ENCODE measurements around the gene FRMD4A.
"Not testable (repeated sequence)": the region's sequence is repeated elsewhere in the genome, so short reads cannot be mapped to it uniquely, and the experiment has no call there.

The FRMD4A gene

DNA sequence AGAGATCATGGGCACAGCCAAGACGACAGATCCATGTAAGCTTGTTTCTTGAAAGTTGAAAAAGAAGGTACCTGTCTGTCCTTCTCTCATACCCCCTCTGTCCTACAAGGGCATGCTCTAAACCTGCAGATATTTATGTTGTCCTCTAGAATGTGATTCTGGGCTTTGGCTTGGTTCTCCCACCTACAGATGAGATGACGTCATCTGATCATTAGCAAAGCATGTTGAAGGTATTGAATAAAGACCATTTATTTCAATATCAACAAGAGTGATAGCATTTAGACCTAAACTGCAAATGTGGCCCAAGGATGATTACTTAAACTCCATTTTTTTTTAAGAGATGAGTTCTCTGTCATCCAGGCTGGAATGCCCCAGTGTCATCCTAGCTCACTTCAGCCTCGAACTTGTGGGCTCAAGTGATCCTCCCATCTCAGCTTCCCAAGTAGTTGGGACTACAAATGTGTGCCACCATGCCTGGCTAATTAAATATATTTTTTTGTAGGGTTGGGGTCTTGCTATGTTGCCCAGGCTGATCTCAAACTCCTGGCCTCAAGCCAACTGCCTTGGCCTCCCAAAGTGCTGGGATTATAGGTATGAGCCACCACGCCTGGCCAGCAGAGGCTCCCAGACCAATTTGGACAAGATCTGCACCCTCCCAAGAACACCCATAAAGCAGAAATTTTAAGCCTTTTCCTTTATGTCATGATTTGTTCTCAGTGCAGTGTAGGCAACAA, 559.8 kb downstream of the FRMD4A start:
- DNase-seq, result no peak

- DNase-seq, result no peak
Measured at GRCh38 chr10:13769946-13770345, 560.8 kb downstream of the FRMD4A start.

GRCh38 chr10:13767676-13768178, 563.0 kb downstream of the FRMD4A start:
- DNase-seq, result no peak

- DNase-seq, result not testable (repeated sequence)
Measured at GRCh38 chr10:13767148-13767547, 563.6 kb downstream of the FRMD4A start.

- DNase-seq, result no peak
Measured at GRCh38 chr10:13765641-13766341, 564.9 kb downstream of the FRMD4A start.

DNA sequence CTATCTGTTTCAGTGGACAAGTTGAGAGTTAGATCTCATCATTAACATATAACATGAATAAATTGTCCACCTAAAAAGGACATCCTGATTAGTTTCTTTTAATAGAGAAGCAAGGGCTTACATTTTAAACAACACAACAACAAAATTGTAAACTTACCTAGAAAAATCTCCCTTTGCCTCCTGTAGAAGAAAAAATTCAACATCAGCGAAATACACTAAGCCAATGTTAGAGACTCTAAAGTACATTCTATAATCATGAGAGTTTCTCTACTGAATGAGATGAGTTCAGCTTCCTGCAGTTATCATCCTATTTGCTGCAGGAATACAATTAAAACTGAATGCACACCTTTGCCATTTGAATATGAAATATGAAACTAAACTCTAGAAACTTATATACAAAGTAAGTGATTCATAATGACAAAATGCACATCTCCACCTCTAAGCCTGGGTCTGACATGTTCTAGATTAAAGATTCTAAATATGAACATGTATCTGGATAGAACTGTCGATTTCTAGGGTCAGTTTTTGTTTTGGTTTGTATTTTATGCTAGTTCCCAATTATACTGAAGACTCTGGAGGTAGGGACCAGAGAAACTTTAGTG, 569.1 kb downstream of the FRMD4A start:
- DNase-seq, result no peak

DNA sequence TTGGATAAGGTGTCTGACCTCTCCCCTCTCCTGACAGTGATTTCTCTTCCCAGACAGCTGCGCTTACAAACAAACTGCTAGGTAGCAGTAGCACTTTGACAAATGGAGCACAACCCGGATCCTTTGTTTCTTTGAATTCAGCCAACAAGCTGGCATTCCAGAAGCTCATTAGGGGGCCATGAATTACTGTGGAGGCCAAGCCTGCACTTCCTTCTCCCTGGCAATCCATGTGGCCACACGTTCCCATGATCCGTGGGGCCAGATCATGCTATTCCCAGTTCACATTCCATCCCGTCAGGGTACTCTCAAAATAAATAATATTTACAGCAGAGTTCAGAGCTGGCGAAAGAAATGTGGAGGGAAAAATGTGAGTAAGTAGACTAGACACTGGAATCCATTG, 571.6 kb downstream of the FRMD4A start:
- DNase-seq, result no peak

- no peak for DNase-seq
Measured at GRCh38 chr10:13758756-13759155, 572.0 kb downstream of the FRMD4A start.

DNA sequence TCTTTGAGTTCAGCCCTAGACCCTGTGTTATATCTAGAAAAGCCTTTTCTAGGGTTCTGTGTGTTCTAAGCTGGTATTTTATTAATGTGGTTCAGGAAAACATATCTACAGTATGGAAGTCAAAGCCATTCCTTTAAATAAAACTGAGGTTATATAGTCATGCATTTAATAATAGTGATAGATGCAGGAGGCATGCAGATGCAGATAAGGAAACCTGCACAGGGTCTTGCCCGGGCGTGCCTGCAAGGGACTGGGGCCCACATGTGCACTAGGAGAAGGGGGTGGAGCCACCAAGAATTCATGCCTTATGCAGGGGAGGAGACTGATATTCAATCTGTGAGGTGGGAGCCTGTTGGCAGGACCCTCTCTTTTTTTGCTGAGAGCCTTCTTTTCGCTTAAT, 572.4 kb downstream of the FRMD4A start:
- no peak for DNase-seq

- no peak for DNase-seq
Measured at GRCh38 chr10:13754277-13754676, 576.4 kb downstream of the FRMD4A start.

DNA sequence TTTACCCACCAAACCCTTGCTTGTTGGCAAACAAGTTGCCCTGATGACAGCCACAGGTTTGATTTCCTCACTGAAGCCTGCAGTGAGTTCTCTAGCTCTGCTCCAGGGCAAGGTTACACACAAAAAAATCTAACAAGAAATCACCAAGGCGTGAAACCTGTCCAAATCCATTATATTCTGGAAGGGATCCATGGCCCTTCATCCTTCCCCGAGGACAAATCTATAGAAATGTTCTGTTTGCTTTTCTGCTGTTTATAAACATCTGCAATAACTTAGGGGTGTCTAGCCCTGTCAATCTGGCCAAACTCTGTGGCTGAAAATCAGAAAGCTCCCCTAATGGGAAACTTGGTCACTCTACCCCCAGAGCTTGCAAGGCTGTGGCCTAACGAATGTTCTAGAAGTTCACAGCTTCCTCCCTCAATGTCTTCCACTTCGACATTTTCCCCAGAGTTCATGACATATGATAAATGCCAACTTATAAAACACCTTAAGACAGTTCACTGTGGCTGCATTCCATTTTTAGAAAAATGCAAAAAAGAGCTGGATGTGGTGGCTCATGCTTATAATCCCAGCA, 579.4 kb downstream of the FRMD4A start:
- no peak for DNase-seq

- no peak for DNase-seq
Measured at GRCh38 chr10:13750299-13751190, 580.2 kb downstream of the FRMD4A start.

DNA sequence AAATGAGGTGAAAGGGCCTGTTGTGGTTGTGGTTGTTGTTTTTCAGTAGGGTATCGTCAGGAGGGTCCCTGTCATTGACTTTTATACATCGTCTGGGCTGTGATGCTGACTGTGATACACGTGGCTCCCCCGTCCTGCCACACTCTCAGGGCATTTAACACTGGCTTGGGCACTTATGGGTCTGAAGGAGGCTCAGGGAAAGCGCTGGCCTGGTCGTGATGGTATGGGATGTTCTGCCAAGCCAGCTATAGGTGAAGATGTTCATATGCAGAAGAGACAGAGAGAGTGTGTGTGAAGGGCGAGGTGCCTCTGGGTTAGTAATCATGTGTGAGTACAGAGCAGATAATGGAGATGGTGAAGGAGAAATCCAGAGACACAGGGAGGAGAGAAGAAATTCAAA, 585.5 kb downstream of the FRMD4A start:
- no peak for DNase-seq

DNA sequence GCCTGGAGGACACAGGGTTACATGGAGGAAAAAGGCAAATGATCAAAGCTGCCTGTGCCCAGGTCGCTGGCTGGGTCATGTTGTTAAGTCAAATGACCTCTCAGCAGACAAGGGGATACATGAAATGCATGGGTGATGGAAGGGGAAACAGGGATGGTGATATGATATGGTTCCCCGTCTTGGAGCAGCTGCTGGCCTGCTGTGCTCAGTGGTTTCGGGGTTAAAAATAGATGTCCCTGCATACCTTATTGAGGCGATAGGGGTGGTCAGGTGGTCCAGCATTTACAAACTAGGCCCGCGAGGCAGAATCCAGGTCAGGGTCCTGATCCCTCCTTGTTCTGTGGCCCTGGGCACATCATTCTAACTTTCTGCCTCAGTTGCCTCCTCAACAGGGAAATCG, 586.8 kb downstream of the FRMD4A start:
- no peak for DNase-seq

DNA sequence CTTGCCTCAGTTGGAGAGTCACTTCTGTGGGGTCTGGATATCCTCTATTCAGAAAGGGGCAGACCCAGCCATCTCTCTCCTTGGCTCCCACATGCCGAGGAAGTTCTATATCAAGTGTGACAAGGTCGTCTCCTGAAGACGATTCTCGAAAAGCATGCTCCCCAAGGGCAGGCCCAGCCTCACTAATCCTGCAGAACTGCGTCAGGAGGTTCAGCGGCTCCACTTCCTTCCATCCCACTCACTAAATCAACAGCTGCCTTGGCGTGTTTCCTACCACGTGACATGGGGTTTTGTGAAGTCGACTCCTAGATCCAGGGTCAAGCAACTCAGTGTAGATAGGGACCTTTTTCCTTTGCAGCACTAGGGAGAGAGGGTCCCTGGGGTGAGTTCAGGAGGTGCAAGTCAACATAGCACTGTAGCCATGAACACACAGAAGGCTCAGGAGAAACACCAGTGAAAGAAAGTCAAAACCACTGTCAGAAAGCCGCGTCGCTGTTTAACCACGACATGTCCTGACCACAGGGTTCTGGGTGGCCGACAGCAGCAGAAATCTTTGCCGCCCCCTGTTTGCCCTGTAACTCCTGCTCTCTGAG, 587.5 kb downstream of the FRMD4A start:
- DNase-seq, result no peak

- no peak for DNase-seq
Measured at GRCh38 chr10:13741438-13741837, 589.3 kb downstream of the FRMD4A start.

DNA sequence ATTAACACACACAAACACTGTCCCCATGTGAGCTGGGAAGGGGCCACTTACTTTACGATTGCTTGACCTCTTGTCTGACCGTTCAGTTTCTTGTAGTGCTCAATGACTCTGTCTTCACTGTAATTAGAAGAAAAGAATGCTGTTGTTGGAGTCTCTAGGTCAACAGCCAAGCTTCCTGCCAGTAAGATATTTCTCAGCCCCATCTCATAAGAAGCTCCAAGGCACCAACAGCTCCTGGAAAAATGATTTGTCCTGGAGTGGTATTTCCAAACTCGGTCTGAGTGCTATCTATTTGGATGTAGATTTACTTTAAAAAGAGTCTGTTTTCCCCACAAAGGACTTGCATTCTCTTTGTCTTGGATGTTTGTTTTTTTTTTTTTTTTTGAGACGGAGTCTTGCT, 590.3 kb downstream of the FRMD4A start:
- no peak for DNase-seq

DNA sequence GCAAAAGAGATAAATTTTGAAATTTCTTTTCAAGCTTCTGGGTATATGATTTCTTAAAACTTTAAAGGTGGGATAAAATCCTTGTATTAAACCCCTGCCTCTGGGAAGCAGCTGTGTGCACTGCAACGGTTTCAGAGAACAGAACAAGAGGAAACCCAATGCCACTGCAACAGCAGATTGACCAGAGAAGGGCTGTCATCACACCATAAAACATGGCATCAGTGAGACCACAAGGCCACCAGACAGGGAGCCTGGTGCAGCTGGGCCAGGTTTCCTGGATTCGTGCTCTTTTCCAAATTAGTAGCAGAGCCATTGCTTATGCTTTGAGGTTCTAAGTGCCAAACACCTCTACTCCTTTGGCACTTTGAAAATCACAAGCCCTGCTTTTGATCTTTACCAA, 591.5 kb downstream of the FRMD4A start:
- no peak for DNase-seq

- DNase-seq, result no peak
Measured at GRCh38 chr10:13736506-13736905, 594.2 kb downstream of the FRMD4A start.

DNA sequence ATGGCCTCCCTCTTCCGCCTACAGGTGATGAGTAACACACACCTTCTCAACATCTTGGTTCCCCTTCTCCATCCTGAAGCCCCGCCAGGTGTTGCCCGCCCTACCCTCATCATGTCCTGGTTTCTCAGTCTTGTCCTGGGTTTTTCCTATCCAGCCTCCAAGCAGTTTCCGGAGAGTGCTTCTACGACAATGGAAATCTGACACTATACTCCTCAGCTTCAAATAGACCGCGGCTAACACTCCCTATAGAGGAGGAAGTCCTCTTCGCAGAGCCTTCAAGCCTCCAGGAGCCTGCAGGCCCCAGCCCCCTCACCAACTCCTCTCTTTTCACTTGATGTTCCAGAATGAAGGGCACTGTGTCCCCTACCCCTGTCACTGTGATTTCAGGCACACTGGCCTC, 596.6 kb downstream of the FRMD4A start:
- DNase-seq, result no peak

- DNase-seq, result no peak
Measured at GRCh38 chr10:13733071-13733470, 597.7 kb downstream of the FRMD4A start.
